Stimulated activated CD8-positive, alpha-beta memory T cell treated with anti-CD3 and anti-CD28 coated beads, Interleukin-7, amount 100 ng/mL, for 1 hour (primary cell): Measurements from ENCODE around the gene FGF14.

ENCODE experiments used
- DNase-seq, 2 donors: peaks; one replicate each; pipeline ENCODE4 v3.0.0-alpha.2; 2020; ENCODE audit warnings: low read depth in 2 of 2

The FGF14 gene

GRCh38 chr13:102310691-102311418 is 91.0 kb downstream of the FGF14 start:
- no peak for DNase-seq

DNA sequence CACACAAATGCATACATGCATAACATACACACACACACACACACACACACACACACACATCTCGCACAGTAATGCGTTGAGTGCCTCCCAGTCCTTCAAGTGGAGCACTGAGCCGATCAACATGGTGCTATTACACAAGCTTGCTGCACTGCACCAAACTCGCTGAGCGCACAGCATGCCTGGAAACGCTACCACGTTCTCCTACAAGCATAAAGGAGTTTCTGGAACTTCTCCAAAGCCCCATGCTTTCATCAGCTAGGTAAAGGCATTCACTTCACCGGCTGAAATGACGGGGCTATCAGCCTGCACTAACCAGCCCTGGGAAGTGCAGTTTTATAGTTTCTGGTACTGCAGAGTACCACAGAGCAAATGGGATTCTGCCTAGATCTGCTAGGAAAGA is 92.7 kb downstream of the FGF14 start:
- DNase-seq: no peak

GRCh38 chr13:102302534-102302933 is 99.3 kb downstream of the FGF14 start:
- no peak for DNase-seq

GRCh38 chr13:102300379-102300778 is 101.5 kb downstream of the FGF14 start:
- DNase-seq: no peak

- DNase-seq: no peak
Measured at GRCh38 chr13:102299366-102299765, 102.5 kb downstream of the FGF14 start.

DNA sequence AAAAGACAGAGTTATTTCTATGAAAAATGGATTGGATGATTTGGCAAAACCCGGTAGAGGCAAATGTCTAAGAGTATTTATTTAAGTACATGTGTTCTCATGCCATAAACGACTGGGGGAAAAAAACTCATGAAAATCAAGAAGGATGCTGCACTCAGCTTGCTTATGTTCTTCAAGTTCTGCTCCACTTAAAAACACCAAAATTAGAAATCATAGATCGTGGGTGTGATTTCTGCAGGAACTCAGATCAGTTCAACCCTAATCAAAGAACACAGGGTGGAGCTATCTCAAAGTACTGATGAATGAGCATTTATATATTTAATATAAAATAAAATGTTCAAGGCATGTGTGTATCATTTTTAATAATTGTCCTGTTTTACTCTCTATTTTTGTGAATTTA is 103.8 kb downstream of the FGF14 start:
- no peak for DNase-seq

DNA sequence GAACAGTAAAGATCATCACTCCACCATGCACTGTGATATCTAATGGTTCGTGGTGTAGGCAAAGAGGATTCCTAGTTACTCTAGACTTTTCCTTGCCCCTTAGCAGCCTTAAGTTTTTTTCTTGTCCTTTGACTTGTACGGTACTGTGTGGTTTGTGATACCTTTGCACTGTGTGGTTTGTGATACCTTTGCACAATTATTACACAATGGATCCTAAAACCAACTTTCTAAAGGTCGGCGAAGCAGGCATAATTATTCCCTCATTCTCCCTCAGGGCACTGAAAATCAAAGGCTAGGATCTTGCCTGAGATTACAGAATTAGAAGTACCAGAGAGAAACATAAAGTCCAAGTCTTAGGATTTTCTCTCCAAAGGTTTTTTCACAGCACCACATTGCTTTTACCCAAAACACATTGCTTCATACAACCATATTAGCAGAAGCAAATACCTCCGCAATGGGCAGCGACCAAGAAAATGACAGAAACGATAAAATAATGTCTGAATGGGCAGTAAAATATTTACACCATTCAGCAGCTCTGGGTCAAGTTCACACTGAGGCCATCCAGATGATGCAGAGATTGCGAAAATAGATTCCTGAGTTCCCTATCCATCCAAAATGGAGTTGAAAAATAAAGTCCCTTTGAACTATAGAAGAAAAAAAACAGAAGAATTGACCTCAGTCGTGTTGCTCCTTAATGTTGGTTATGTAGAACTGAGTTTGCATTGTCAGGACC is 106.4 kb downstream of the FGF14 start:
- no peak for DNase-seq

DNA sequence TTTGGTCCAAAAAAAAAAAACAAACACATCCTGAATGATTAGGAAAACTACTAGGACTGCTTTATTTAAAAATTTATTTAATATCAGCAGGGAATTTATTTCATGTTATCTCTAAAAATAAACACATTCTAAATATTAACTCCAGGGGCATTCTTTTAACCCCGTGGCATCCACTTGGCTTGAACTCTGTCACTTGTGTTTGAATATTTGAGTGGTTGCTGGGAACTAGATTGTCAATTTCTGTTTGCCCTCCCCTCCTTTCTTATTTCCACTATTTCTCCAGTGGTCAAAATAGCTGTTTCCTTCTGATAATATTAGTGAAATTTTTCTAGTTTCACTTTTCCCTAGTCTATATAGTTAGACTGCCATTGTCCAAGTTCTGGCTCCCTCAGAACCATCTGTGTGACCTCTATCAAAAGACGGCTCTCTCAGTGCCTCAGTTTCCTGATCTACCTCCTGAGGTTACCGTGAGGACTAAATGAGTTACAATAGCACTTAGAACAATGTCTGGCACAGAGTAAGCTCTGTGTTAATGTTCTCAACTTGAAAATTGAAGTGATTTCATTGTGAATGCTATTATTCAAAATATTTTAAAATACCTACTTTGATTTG is 107.3 kb downstream of the FGF14 start:
- DNase-seq: no peak

- DNase-seq: no peak
Measured at GRCh38 chr13:102293723-102294122, 108.1 kb downstream of the FGF14 start.

DNA sequence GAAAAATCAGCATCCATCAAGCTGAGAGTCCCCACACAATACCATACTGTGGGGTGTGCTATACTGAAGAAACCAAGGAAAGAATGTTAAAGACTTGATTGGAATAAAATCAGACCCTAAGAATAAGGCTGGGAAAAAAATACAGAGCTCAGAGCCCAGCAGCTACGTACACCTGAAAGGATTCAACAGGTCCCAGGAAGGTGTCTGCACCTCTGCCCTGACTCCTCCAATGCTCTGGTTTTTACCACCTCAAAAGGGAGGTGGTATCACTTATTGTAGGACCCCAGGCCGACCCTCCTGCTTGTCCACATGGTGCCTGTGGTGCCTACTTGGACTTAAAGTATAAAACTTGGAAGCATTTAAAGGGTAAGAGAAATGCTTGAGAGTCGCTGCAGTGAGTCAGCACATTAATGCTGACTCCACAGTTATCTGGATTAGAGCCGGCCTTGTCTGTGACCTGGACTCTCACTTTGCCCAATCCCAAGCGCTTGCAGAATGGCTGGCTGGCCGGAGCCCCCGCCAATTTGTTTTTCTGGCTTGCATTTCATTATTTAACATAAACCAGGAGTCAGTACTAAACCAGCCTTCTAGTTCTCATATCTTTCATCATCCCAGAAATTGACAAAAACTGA is 110.1 kb downstream of the FGF14 start:
- DNase-seq: no peak

DNA sequence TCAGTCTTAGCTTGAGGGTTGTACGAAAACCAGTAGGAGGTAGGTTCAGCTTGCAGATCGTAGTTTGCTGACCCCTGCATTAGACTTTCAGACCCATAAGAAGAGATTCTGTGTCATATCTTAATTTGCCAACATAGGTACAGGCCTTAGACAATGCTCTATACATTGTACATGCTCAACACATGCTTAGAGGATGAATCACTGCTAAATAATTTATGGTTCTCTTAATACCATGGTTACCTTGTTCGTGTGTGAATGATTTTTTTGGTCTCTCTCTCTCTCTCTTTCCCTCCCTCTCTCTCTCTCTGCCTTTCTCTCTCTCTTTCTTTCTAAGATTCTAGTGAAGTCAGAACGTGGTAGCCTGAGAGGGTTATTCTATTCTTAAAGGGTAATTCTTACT is 112.2 kb downstream of the FGF14 start:
- no peak for DNase-seq

GRCh38 chr13:102286326-102286725 is 115.5 kb downstream of the FGF14 start:
- DNase-seq: no peak

GRCh38 chr13:102280366-102280765 is 121.5 kb downstream of the FGF14 start:
- DNase-seq: no peak

DNA sequence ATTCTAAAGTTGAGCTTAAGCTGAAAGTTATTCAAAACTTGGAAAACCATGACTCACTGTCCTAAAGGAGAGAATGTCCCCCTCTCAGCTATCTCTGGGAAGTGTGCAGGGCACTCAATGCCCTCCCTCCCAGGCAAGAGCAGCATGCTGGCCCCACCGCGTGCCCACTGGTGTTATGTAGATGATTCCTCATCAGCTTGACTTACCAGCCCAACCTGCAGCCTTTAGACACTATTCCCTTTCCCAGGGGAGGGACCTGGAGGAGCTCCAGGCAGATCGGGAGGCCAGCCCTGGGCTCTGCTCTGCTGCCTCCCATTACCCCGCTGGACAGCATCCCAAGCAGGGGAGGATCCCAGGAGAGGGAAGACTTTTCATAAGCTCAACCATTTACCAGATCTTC is 124.6 kb downstream of the FGF14 start:
- no peak for DNase-seq

GRCh38 chr13:102276404-102276803 is 125.4 kb downstream of the FGF14 start:
- DNase-seq: no peak

DNA sequence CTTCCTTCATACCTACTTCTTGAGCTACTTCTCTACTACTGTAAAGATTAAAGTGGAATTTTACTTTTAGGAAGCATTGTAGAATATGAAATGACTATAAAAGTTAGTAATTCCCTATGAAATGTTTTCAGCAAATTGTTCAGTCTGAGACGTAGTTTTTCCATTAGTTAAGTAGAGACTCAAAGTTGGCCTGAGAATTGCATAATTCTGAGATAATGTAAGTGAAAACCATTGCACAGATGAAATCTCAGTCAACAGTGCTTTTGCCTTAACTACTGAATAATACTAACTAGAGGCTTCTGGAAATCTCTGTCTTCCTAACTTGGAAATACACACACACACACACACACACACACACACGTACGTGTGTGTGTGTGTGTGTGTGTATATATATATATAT is 125.9 kb downstream of the FGF14 start:
- DNase-seq: no peak

- no peak for DNase-seq
Measured at GRCh38 chr13:102273111-102273510, 128.7 kb downstream of the FGF14 start.

DNA sequence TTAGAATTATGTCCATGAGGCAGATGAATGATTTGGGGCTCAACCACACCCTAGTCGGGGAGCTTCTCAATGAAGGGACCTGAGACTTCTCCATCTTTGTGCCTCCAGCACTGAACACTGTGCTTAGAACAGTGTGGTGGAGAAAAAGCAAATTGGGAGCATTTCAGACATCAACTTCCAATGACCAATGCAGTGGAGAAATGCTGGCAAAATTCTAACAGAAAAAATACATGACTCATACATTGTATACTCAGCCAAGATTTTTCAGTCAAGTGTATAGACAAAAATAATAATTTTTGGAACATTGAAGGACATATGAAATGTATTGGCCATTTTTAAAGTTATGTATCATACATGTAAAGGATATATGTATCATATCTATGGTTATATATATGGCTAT is 134.7 kb downstream of the FGF14 start:
- no peak for DNase-seq

- no peak for DNase-seq
Measured at GRCh38 chr13:102261809-102262208, 140.0 kb downstream of the FGF14 start.

GRCh38 chr13:102261316-102261715 is 140.5 kb downstream of the FGF14 start:
- no peak for DNase-seq

- no peak for DNase-seq
Measured at GRCh38 chr13:102260256-102260655, 141.6 kb downstream of the FGF14 start.

DNA sequence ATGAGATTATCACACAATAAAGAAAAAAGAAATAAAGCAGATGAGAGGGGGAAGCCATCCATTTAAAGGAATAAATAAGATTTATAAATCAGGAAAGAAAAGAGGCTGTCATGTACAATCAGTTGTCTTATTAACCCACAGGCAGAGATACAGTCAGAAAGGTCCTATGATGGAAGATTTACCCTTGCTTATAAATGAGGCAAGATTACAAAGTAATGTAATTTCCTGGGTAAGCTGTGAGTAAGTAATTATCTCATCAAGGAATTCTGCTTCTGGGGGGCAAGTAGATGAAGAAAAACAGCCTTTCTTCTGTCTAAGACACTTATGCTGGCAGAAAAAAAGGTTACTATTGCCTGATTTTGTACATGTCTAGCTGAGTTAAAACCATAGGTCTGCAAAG is 146.4 kb downstream of the FGF14 start:
- no peak for DNase-seq

DNA sequence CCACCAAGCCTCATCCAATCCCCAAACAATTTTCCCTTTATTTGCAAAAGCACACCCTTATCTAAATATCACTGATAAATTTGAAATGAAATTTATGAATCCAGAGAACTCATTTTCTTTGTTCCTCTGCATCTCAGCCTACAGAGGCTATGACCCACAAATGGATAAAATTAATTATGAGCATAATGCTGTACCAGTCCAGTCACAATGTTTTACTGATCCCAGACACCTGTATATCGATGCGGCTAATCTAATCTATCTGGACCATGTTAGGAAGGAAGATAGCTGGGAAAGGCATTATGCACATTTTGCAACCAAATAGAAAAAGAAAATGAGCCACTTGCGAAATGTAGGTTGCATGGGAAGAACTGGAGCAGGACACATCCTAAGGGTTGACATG is 150.0 kb downstream of the FGF14 start:
- DNase-seq: no peak
